Naive thymus-derived CD4-positive, alpha-beta T cell (primary cell): ENCODE measurements around the gene BHLHE41. TPM values are rescaled to one million over a fixed set of nuclear protein-coding genes. Genes with fewer than 3 reads are reported as not detected.

ENCODE experiments used
- ATAC-seq: fragments of 150-1000 bp; cut with Tn5 transposase; 2 replicates; pipeline ENCODE4 v1.10.0; 2021; ENCODE audit warnings: mild to moderate bottlenecking, moderate library complexity
- CTCF ChIA-PET: fragments of 350-600 bp; sonication (Branson Sonifier 250); formaldehyde crosslinking; loops from one replicate; lab custom pipeline; 2021; ENCODE audit warnings: antibody characterized with exemption; lab: Charles Lee
- POLR2A ChIA-PET: fragments of 350-600 bp; sonication (Branson Sonifier 250); formaldehyde crosslinking; loops from one replicate; lab custom pipeline; 2021; ENCODE audit warnings: antibody characterized with exemption, inconsistent platforms; lab: Charles Lee
- DNase-seq, 9 donors: peaks; one replicate each; pipeline versions ENCODE4 v3.0.0 to v3.0.0-alpha.2; 2020 to 2022; ENCODE audit warnings: mixed read lengths in 1 of 9
- H3K27ac ChIP-seq: one replicate; pipeline ENCODE4 v1.7.0; 2013; ENCODE audit warnings: mild to moderate bottlenecking, low read depth, low read length, moderate library complexity
- H3K27me3 ChIP-seq, 2 donors: one replicate each; pipeline ENCODE4 v1.7.0; 2013; ENCODE audit warnings: low read length in 2 of 2, mild to moderate bottlenecking in 2 of 2, moderate library complexity in 2 of 2; ENCODE audit not compliant: control insufficient read depth in 2 of 2, insufficient read depth in 2 of 2
- H3K36me3 ChIP-seq, 3 experiments: 1 replicate in 2 of 3; 2 replicates in 1 of 3; pipeline ENCODE4 v1.7.0; 2013; ENCODE audit warnings: low read length in 3 of 3, mild to moderate bottlenecking in 3 of 3, moderate library complexity in 1 of 3; ENCODE audit not compliant: insufficient read depth in 3 of 3, control insufficient read depth in 2 of 3
- H3K4me1 ChIP-seq, 2 donors: one replicate each; pipeline ENCODE4 v1.7.0; 2013; ENCODE audit warnings: low read length in 2 of 2, mild to moderate bottlenecking in 2 of 2, moderate library complexity in 1 of 2; ENCODE audit not compliant: control insufficient read depth in 2 of 2, insufficient read depth in 2 of 2
- H3K4me3 ChIP-seq: 2 replicates; pipeline ENCODE4 v1.7.0; 2013; ENCODE audit warnings: mild to moderate bottlenecking, low read length
- H3K9me3 ChIP-seq, 3 experiments: 1 replicate in 2 of 3; 2 replicates in 1 of 3; pipeline ENCODE4 v1.7.0; 2013; ENCODE audit warnings: low read length in 3 of 3; ENCODE audit not compliant: control insufficient read depth in 2 of 3
- H3K27ac Mint-ChIP-seq, 9 donors: one replicate each; pipeline ENCODE4 v1.8.0; 2020 to 2022; ENCODE audit warnings: mixed read lengths in 9 of 9, mild to moderate bottlenecking in 8 of 9, moderate library complexity in 5 of 9, inconsistent platforms in 2 of 9
- H3K27me3 Mint-ChIP-seq, 5 donors: one replicate each; pipeline ENCODE4 v1.8.0; 2021 to 2022; ENCODE audit warnings: mixed read lengths in 5 of 5, mild to moderate bottlenecking in 1 of 5
- H3K36me3 Mint-ChIP-seq, 5 donors: one replicate each; pipeline ENCODE4 v1.8.0; 2020 to 2022; ENCODE audit warnings: mixed read lengths in 5 of 5, mild to moderate bottlenecking in 3 of 5, inconsistent platforms in 1 of 5
- H3K4me1 Mint-ChIP-seq, 7 donors: one replicate each; pipeline ENCODE4 v1.8.0; 2020 to 2022; ENCODE audit warnings: mixed read lengths in 7 of 7, mild to moderate bottlenecking in 3 of 7, inconsistent platforms in 1 of 7
- H3K4me3 Mint-ChIP-seq, 10 donors: one replicate each; pipeline ENCODE4 v1.8.0; 2020 to 2022; ENCODE audit warnings: mild to moderate bottlenecking in 10 of 10, mixed read lengths in 10 of 10, moderate library complexity in 6 of 10, inconsistent platforms in 2 of 10
- H3K9me3 Mint-ChIP-seq, 11 donors: one replicate each; pipeline ENCODE4 v1.8.0; 2020 to 2022; ENCODE audit warnings: mixed read lengths in 11 of 11, mild to moderate bottlenecking in 4 of 11, inconsistent platforms in 1 of 11, moderate library complexity in 1 of 11
- intact Hi-C, 2 donors: fragments of 100-400 bp; cut with micrococcal nuclease; formaldehyde crosslinking; loops; one replicate each; pipeline ENCODE4 v1.15.1; 2023
- polyA plus RNA-seq, 2 donors: library from polyadenylated mRNA; unstranded; fragments of 300-500 nt; fragmentation: Illumina TruSeq; gene quantifications; one replicate each; pipeline ENCODE4 v1.2.3, GENCODE V29; 2021
- total RNA-seq, 6 experiments: library from RNA in 5 of 6; stranded (reverse) in 5 of 6; gene quantifications; 1 replicate in 5 of 6; 2 replicates in 1 of 6; pipeline ENCODE4 v1.2.3 and lab custom pipeline; 2021 to 2026

The BHLHE41 gene
- total and polyA plus RNA-seq, 7 experiments from 2014 or later, result 0.42 to 1.2 (median 0.84) TPM; not detected in 4

- Mint-ChIP-seq H3K27ac (no peak overlapping the region), H3K9me3 (peaks cover 0 to 2% (median 0%) of the 10 kb centered on the region in 11 donors), H3K36me3 (peaks cover 0 to 1% (median 0%) of the 10 kb centered on the region in 5 donors), H3K4me3 (peak overlapping the region; percentile 7 to 90 (median 47)), H3K4me1 (peaks cover 22 to 43% (median 33%) of the 10 kb centered on the region in 7 donors), H3K27me3 (peaks cover 66 to 87% (median 78%) of the 10 kb centered on the region in 5 donors)
- no peaks in the 10 kb centered on the region for H3K36me3 ChIP-seq
- peaks cover 10 to 22% of the 10 kb centered on the region in 2 donors for H3K27me3 ChIP-seq
- H3K4me3 ChIP-seq, result no peak overlapping the region
- peaks cover 12 to 15% of the 10 kb centered on the region in 2 donors for H3K4me1 ChIP-seq
- ATAC-seq, result no peak
- H3K27ac ChIP-seq, result no peak overlapping the region
- ChIA-PET CTCF (interaction anchor here (1.6 kb wide), 1 partner anchor 8 kb away, joined by 3 read pairs; no protein-coding TSS in a partner anchor), POLR2A (no interaction called here)
- no peaks in the 10 kb centered on the region for H3K9me3 ChIP-seq
- intact Hi-C loops, result no loop called here
- DNase-seq, result no peak
These were observed 2.6 kb upstream of the BHLHE41 start for GRCh38 chr12:26127404-26127803.

DNA sequence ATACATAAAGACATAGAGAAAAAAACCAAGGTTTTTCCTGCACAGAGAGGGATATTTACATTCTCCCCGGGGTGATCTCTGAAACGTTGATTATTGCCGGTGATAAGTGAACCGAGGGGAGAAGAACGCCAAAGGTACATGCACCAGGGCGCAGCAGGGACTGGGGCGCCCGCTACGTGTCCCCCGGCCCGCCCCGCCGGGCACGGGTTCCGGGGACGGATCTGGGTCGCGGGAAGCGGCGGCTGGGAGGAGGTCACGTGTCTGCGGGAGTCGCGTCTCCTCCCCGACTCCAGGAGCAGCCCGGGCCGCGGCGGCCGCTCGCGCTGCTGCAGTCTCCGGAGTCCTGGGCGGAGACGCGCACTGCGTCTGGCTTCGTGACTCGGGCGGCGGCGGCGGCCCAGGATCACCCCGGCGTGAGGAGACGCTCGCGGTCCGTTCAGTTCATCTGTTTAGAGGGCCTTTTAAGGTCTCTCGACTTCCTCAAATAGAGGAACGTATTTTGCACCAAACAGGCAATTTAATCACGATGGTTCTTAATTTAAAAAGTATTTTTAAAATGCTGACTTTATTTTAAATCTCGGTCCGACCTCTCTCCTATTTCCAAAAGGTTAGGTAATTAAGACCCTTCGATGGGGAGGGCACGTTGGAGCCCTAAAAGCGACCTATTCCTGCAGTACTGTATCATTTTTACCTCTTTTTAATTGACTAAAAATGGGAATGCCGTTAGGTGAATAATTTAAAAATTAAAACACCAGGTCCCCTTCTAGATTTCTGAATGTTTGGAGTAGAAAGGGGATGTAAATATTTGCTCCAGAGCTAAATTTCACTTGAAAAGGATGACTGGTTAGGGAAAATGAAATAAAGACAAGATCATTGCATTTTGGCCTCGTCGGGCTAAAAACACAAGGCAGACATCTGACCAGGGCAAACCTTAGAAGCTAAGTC lies 1.8 kb upstream of the BHLHE41 start:
- peak overlapping the region; percentile 80 to 90 (median 84) for H3K4me3 Mint-ChIP-seq
- Histone ChIP-seq H3K27me3 (peaks cover 10 to 25% of the 10 kb centered on the region in 2 donors), H3K9me3 (no peaks in the 10 kb centered on the region), H3K36me3 (no peaks in the 10 kb centered on the region), H3K4me1 (peaks cover 12 to 18% of the 10 kb centered on the region in 2 donors), H3K4me3 (peak overlapping the region; percentile 29), H3K27ac (no peak overlapping the region)
- H3K9me3 Mint-ChIP-seq, result peaks cover 0 to 2% (median 0%) of the 10 kb centered on the region in 11 donors
- ChIA-PET CTCF (no interaction called here), POLR2A (no interaction called here)
- H3K27ac Mint-ChIP-seq, result no peak overlapping the region
- peaks cover 68 to 87% (median 77%) of the 10 kb centered on the region in 5 donors for H3K27me3 Mint-ChIP-seq
- intact Hi-C loops, result no loop called here
- peak in 2 of 9 donors; percentile 23 to 54 for DNase-seq
- H3K36me3 Mint-ChIP-seq, result peaks cover 0 to 1% (median 0%) of the 10 kb centered on the region in 5 donors
- ATAC-seq, result peak; percentile 28
- H3K4me1 Mint-ChIP-seq, result peaks cover 22 to 45% (median 34%) of the 10 kb centered on the region in 7 donors

- ChIA-PET POLR2A (no interaction called here), CTCF (no interaction called here)
- H3K27ac Mint-ChIP-seq, result peak overlapping the region in 3 of 9 donors; percentile 36 to 38 (median 38)
- H3K36me3 Mint-ChIP-seq, result peaks cover 0 to 1% (median 0%) of the 10 kb centered on the region in 5 donors
- H3K4me3 Mint-ChIP-seq, result peak overlapping the region; percentile 80 to 90 (median 84)
- peaks cover 22 to 49% (median 37%) of the 10 kb centered on the region in 7 donors for H3K4me1 Mint-ChIP-seq
- no peak overlapping the region for H3K27ac ChIP-seq
- peaks cover 12 to 21% of the 10 kb centered on the region in 2 donors for H3K4me1 ChIP-seq
- ATAC-seq, result peak; percentile 24
- intact Hi-C loops, result no loop called here
- H3K36me3 ChIP-seq, result no peaks in the 10 kb centered on the region
- H3K27me3 Mint-ChIP-seq, result peaks cover 72 to 88% (median 79%) of the 10 kb centered on the region in 5 donors
- peaks cover 15 to 34% of the 10 kb centered on the region in 2 donors for H3K27me3 ChIP-seq
- peak overlapping the region; percentile 29 for H3K4me3 ChIP-seq
- peaks cover 0 to 2% (median 0%) of the 10 kb centered on the region in 11 donors for H3K9me3 Mint-ChIP-seq
- no peaks in the 10 kb centered on the region for H3K9me3 ChIP-seq
- peak in 2 of 9 donors; percentile 18 to 52 for DNase-seq
These were observed 833 bp upstream of the BHLHE41 start for GRCh38 chr12:26125400-26126339.

DNA sequence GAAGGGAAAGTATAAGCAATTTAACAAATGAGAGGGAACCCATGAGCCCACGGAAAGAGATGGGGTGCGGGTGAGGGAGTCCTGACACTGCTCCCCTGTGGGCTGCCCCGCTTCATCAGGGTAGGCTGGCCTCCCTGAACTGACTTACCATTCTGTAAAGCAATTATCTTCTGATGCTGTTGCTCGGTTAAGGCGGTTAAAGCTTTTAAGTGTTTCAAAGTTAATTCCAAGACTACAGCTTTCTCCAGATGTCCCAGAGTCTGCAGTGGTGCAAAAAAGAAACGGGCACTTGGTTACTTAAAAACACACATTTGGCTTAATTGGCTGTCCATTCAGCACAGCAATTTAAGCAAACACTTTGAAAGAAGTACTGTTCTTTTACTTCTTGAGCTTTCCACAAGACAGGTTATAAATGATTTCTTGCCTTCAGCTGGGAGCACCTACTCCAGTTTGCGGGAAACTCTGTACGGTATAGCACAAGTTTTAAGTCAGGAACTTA lies 1.3 kb downstream of the BHLHE41 start:
- ATAC-seq (no peak), DNase-seq (no peak)
- H3K27me3 ChIP-seq, result peaks cover 23 to 42% of the 10 kb centered on the region in 2 donors
- Mint-ChIP-seq H3K4me1 (peaks cover 22 to 49% (median 41%) of the 10 kb centered on the region in 7 donors), H3K9me3 (no peaks in the 10 kb centered on the region), H3K36me3 (peaks cover 0 to 1% (median 0%) of the 10 kb centered on the region in 5 donors), H3K27me3 (peaks cover 72 to 86% (median 78%) of the 10 kb centered on the region in 5 donors), H3K27ac (peak overlapping the region in 2 of 9 donors; percentile 58 to 75), H3K4me3 (peak overlapping the region; percentile 80 to 91 (median 88))
- intact Hi-C loops, result loop anchor here (1.0 to 5.0 kb wide), 8 partner anchors 26 to 1589 kb away; partner anchors contain the start of genes ITPR2 (in 1 of the 2), MRPS35 (in 1 of the 2) and RASSF8 (in 1 of the 2)
- peaks cover 12 to 21% of the 10 kb centered on the region in 2 donors for H3K4me1 ChIP-seq
- no peak overlapping the region for H3K27ac ChIP-seq
- no peaks in the 10 kb centered on the region for H3K36me3 ChIP-seq
- CTCF ChIA-PET, result interaction anchor here (0.6 kb wide), 1 partner anchor 8 kb away, joined by 3 read pairs; no protein-coding TSS in a partner anchor
- H3K9me3 ChIP-seq, result no peaks in the 10 kb centered on the region
- POLR2A ChIA-PET, result no interaction called here
- H3K4me3 ChIP-seq, result peak overlapping the region; percentile 39

- ChIA-PET POLR2A (no interaction called here), CTCF (no interaction called here)
- Histone ChIP-seq H3K27ac (no peak overlapping the region), H3K4me3 (peak overlapping the region; percentile 39), H3K27me3 (peaks cover 23 to 42% of the 10 kb centered on the region in 2 donors), H3K36me3 (no peaks in the 10 kb centered on the region), H3K4me1 (peaks cover 12 to 21% of the 10 kb centered on the region in 2 donors), H3K9me3 (no peaks in the 10 kb centered on the region)
- ATAC-seq (peak; percentile 44), DNase-seq (peak in 7 of 9 donors; percentile 16 to 51 (median 22))
- Mint-ChIP-seq H3K36me3 (peaks cover 0 to 1% (median 0%) of the 10 kb centered on the region in 5 donors), H3K27me3 (peaks cover 67 to 86% (median 78%) of the 10 kb centered on the region in 5 donors), H3K4me1 (peaks cover 22 to 49% (median 41%) of the 10 kb centered on the region in 7 donors), H3K9me3 (no peaks in the 10 kb centered on the region), H3K4me3 (peak overlapping the region; percentile 80 to 91 (median 88)), H3K27ac (peak overlapping the region in 3 of 9 donors; percentile 46 to 75 (median 58))
- intact Hi-C loops, result loop anchor here (1.0 to 5.0 kb wide), 9 partner anchors 9 to 1589 kb away; partner anchors contain the start of genes ITPR2 (in 1 of the 2), MRPS35 (in 1 of the 2) and RASSF8 (in 1 of the 2)
These were observed 2.0 kb downstream of the BHLHE41 start for GRCh38 chr12:26122681-26123481.
